IMR-90 (cell line): ENCODE data around the gene UQCRC1. TPM values are rescaled to one million over a fixed set of nuclear protein-coding genes. Genes with fewer than 3 reads are reported as not detected.

Experiments used
- ATAC-seq: fragments of 200-7000 bp; cut with Tn5 transposase; 2 replicates; pipeline ENCODE4 v1.9.1; 2020; ENCODE audit warnings: low read depth, mild to moderate bottlenecking, moderate library complexity
- BruUV-seq: library from RNA; stranded (reverse); fragments of 400-500 nt; replicated peaks from 2 replicates; lab custom pipeline; 2021; lab: Mats Ljungman, UMichigan
- CTCF ChIA-PET: fragments of 300-600 bp; formaldehyde crosslinking; extraction: SDS; loops from one replicate; lab custom pipeline; 2021; ENCODE audit warnings: antibody characterized with exemption; lab: Yijun Ruan, JAX
- POLR2A ChIA-PET: fragments of 300-600 bp; sonication (Branson Sonifier 250); formaldehyde crosslinking; loops from one replicate; lab custom pipeline; 2022; ENCODE audit warnings: antibody characterized with exemption; ENCODE audit not compliant: unreplicated experiment; lab: Charles Lee
- DNase-seq: peaks from one replicate; pipeline ENCODE4 v3.0.0; 2013
- H2AFZ ChIP-seq: replicated peaks from 2 replicates; pipeline ENCODE3; 2013; ENCODE audit warnings: low read length, mild to moderate bottlenecking; ENCODE audit not compliant: poor library complexity
- H2AK5ac ChIP-seq: 2 replicates; pipeline ENCODE4 v1.6.1; 2013; ENCODE audit warnings: low read depth, low read length, inconsistent platforms
- H2AK9ac ChIP-seq: replicated peaks from 2 replicates; pipeline ENCODE3; 2013; ENCODE audit warnings: mild to moderate bottlenecking, low read depth, low read length, moderate library complexity; ENCODE audit not compliant: poor library complexity
- H2BK120ac ChIP-seq: 2 replicates; pipeline ENCODE4 v1.6.1; 2013; ENCODE audit warnings: low read depth, low read length, inconsistent platforms
- H2BK15ac ChIP-seq: 3 replicates; pipeline ENCODE4 v1.6.1; 2013; ENCODE audit warnings: low read depth, low read length, inconsistent platforms
- H2BK20ac ChIP-seq: 2 replicates; pipeline ENCODE4 v1.6.1; 2013; ENCODE audit warnings: low read depth, mild to moderate bottlenecking, inconsistent platforms, low read length, moderate library complexity
- H2BK5ac ChIP-seq: 2 replicates; pipeline ENCODE4 v1.6.1; 2013; ENCODE audit warnings: mild to moderate bottlenecking, low read depth, low read length, inconsistent platforms; ENCODE audit not compliant: poor library complexity, severe bottlenecking
- H3K14ac ChIP-seq: replicated peaks from 2 replicates; pipeline ENCODE4 v1.6.1; 2013; ENCODE audit warnings: low read depth, low read length, inconsistent platforms
- H3K18ac ChIP-seq: 2 replicates; pipeline ENCODE4 v1.6.1; 2013; ENCODE audit warnings: low read depth, low read length, control low read depth
- H3K23ac ChIP-seq: 2 replicates; pipeline ENCODE4 v1.6.1; 2013; ENCODE audit warnings: low read depth, low read length, inconsistent platforms
- H3K27ac ChIP-seq: 2 replicates; pipeline ENCODE4 v1.5.1; 2013; ENCODE audit warnings: mild to moderate bottlenecking, control low read depth, low read length; ENCODE audit not compliant: insufficient read depth
- H3K27me3 ChIP-seq: 2 replicates; pipeline ENCODE4 v1.6.1; 2013; ENCODE audit warnings: low read length; ENCODE audit not compliant: control insufficient read depth, insufficient read depth
- H3K36me3 ChIP-seq: 2 replicates; pipeline ENCODE4 v1.6.1; 2013; ENCODE audit warnings: low read length, mixed read lengths; ENCODE audit not compliant: control insufficient read depth, insufficient read depth
- H3K4ac ChIP-seq: 2 replicates; pipeline ENCODE4 v1.6.1; 2013; ENCODE audit warnings: low read depth, low read length, inconsistent platforms
- H3K4me1 ChIP-seq: 2 replicates; pipeline ENCODE4 v1.6.1; 2013; ENCODE audit warnings: low read length, mixed read lengths; ENCODE audit not compliant: control insufficient read depth, insufficient read depth
- H3K4me2 ChIP-seq: 2 replicates; pipeline ENCODE4 v1.6.1; 2013; ENCODE audit warnings: low read depth, mild to moderate bottlenecking, control low read depth, low read length, moderate library complexity
- H3K4me3 ChIP-seq: 2 replicates; pipeline ENCODE4 v1.5.1; 2013; ENCODE audit warnings: low read depth, mild to moderate bottlenecking, control low read depth, low read length, moderate library complexity; ENCODE audit not compliant: insufficient read depth
- H3K56ac ChIP-seq: 2 replicates; pipeline ENCODE4 v1.6.1; 2013; ENCODE audit warnings: low read length, inconsistent platforms; ENCODE audit not compliant: insufficient read depth; ENCODE audit errors: extremely low read depth
- H3K79me1 ChIP-seq, 2 experiments: 2 replicates each; pipeline ENCODE4 v1.6.1; 2013; ENCODE audit warnings: low read length in 2 of 2, inconsistent platforms in 1 of 2, low read depth in 1 of 2
- H3K9ac ChIP-seq: 2 replicates; pipeline ENCODE4 v1.6.1; 2013; ENCODE audit warnings: low read depth, low read length, control low read depth
- H3K9me1 ChIP-seq: 2 replicates; pipeline ENCODE4 v1.6.1; 2013; ENCODE audit warnings: low read length, inconsistent platforms; ENCODE audit not compliant: insufficient read depth
- H3K9me3 ChIP-seq: 2 replicates; pipeline ENCODE4 v1.6.1; 2013; ENCODE audit warnings: low read length; ENCODE audit not compliant: control insufficient read depth, insufficient read depth
- H4K20me1 ChIP-seq: 2 replicates; pipeline ENCODE4 v1.6.1; 2013; ENCODE audit warnings: low read length, inconsistent platforms; ENCODE audit not compliant: insufficient read depth
- H4K5ac ChIP-seq: 2 replicates; pipeline ENCODE4 v1.6.1; 2013; ENCODE audit warnings: mild to moderate bottlenecking, low read depth, low read length, control low read depth
- H4K8ac ChIP-seq, 2 experiments: 2 replicates each; pipeline ENCODE4 v1.6.1; 2013; ENCODE audit warnings: low read depth in 2 of 2, low read length in 2 of 2, control low read depth in 1 of 2, inconsistent platforms in 1 of 2
- H4K91ac ChIP-seq: 2 replicates; pipeline ENCODE4 v1.6.1; 2013; ENCODE audit warnings: low read depth, low read length, inconsistent platforms; ENCODE audit not compliant: insufficient read depth
- BHLHE40 ChIP-seq: fragments of 150-350 bp; IDR thresholded peaks from 2 replicates; pipeline ENCODE4 v1.6.1; 2016; ENCODE audit warnings: mild to moderate bottlenecking, low read depth, low read length
- CEBPB ChIP-seq: IDR thresholded peaks from 2 replicates; pipeline ENCODE4 v1.6.1; 2012; ENCODE audit warnings: low read depth, low read length, improper control_type of control experiment
- CHD1 ChIP-seq: IDR thresholded peaks from 2 replicates; pipeline ENCODE4 v1.6.1; 2012; ENCODE audit warnings: low read depth, low read length, improper control_type of control experiment
- MAZ ChIP-seq: IDR thresholded peaks from 2 replicates; pipeline ENCODE4 v1.6.1; 2012; ENCODE audit warnings: low read depth, mild to moderate bottlenecking, low read length, improper control_type of control experiment, moderate library complexity, borderline replicate concordance
- RAD21 ChIP-seq: IDR thresholded peaks from 2 replicates; pipeline ENCODE4 v1.6.1; 2012; ENCODE audit warnings: low read length, improper control_type of control experiment
- RCOR1 ChIP-seq: IDR thresholded peaks from 2 replicates; pipeline ENCODE4 v1.6.1; 2012; ENCODE audit warnings: mild to moderate bottlenecking, low read length, improper control_type of control experiment; ENCODE audit not compliant: insufficient replicate concordance
- SMC3 ChIP-seq: fragments of 150-350 bp; IDR thresholded peaks from 2 replicates; pipeline ENCODE4 v1.6.1; 2016; ENCODE audit warnings: low read depth, mild to moderate bottlenecking, antibody characterized with exemption, low read length, moderate library complexity
- WGBS, 2 experiments: methylation state at CpG; one replicate each; pipeline versions ENCODE4 v1.1.5 to v1.1.7; 2013; ENCODE audit warnings: missing lambda C conversion rate in 2 of 2; ENCODE audit not compliant: insufficient read length in 1 of 2; ENCODE audit errors: extremely low coverage in 2 of 2; 5-methylcytosine and 5-hydroxymethylcytosine counted together
- dilution Hi-C: fragments of 300-500 bp; cut with HindIII; formaldehyde crosslinking; loops from one replicate; pipeline ENCODE4 v1.14.3; 2018; ENCODE audit warnings: low sequenced_read_pairs; ENCODE audit not compliant: unreplicated experiment
- in situ Hi-C: fragments of 300-500 bp; cut with MboI; formaldehyde crosslinking; loops from 3 replicates; pipeline ENCODE4 v1.14.3; 2019; ENCODE audit warnings: low sequenced_read_pairs, inconsistent platforms, mixed read lengths
- intact Hi-C: fragments of 100-400 bp; cut with micrococcal nuclease; formaldehyde crosslinking; loops from 2 replicates; pipeline ENCODE4 v1.10.0; 2022
- polyA plus RNA-seq, 3 experiments: library from polyadenylated mRNA; depleted of rRNA; stranded (reverse); fragments of >200 nt; gene quantifications; 2 replicates each; pipeline ENCODE4 v1.2.3, GENCODE V29; 2012; ENCODE audit warnings: low replicate concordance in 1 of 3
- total RNA-seq: library from RNA; depleted of rRNA; stranded (reverse); fragments of >200 nt; gene quantifications from 2 replicates; pipeline ENCODE4 v1.2.3, GENCODE V29; 2012
- TF ChIP-seq, protein P1 (sequence below): fragments of 150-350 bp; IDR thresholded peaks from 2 replicates; pipeline ENCODE4 v1.6.1; 2016; ENCODE audit warnings: low read depth, mild to moderate bottlenecking, low read length, moderate library complexity, borderline replicate concordance

The UQCRC1 gene
- total and polyA plus RNA-seq, 2 of the 4 experiments (the other 2 are of a cell fraction): 474 to 1,365 TPM

DNA sequence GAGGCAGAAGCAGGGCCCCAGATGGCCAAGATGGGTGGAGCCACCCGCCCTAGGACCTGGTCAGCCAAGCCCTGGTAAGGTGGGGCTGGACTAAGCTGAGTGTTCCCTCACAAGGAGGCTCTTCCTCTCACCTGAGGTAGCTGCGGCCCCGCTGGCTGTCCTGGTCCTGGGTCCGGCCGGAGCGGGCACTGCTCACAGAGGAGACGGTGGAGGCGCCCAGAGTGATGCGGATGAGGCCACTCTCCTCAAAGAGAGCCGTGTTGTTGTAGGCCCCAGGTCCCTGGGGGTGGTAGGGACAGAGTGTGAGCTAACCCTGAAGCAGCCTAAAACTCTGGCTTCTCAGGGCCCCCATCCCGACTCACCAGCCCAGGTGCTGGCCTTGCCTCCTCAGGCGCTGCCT lies 33.2 kb upstream of the UQCRC1 start:
- H3K56ac ChIP-seq: no peak overlapping the region
- intact Hi-C loops: no loop called here
- no peak overlapping the region for H3K4ac ChIP-seq
- no peaks in the 10 kb centered on the region; a peak in 1 of 4 replicates for H3K79me1 ChIP-seq
- H2AK5ac ChIP-seq: no peak overlapping the region
- BruUV-seq: no TSS peak
- no peak overlapping the region for H3K4me2 ChIP-seq
- no peak overlapping the region for H4K91ac ChIP-seq
- H3K18ac ChIP-seq: no peak overlapping the region
- peaks cover 4% of the 10 kb centered on the region; the same call in 1 of the 2 replicates for H3K36me3 ChIP-seq
- ChIA-PET CTCF (no interaction called here), POLR2A (no interaction called here)
- H4K8ac ChIP-seq: no peak overlapping the region
- no peak overlapping the region for H2BK20ac ChIP-seq
- in situ Hi-C loops: no loop called here
- H3K27ac ChIP-seq: no peak overlapping the region
- 88% methylated on average over 8 of the region's 12 CpGs; no CpG with 5 or more reads in 1 of the 2 experiments for WGBS, 2 experiments
- H4K20me1 ChIP-seq: no peaks in the 10 kb centered on the region; the same call in 1 of the 2 replicates
- H4K5ac ChIP-seq: no peak overlapping the region
- DNase-seq (no peak), ATAC-seq (no peak)
- no peak overlapping the region for H2AK9ac ChIP-seq
- TF ChIP-seq, protein P1, sequence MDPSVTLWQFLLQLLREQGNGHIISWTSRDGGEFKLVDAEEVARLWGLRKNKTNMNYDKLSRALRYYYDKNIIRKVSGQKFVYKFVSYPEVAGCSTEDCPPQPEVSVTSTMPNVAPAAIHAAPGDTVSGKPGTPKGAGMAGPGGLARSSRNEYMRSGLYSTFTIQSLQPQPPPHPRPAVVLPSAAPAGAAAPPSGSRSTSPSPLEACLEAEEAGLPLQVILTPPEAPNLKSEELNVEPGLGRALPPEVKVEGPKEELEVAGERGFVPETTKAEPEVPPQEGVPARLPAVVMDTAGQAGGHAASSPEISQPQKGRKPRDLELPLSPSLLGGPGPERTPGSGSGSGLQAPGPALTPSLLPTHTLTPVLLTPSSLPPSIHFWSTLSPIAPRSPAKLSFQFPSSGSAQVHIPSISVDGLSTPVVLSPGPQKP: no peak
- TF ChIP-seq RAD21: no peak
- TF ChIP-seq BHLHE40: no peak
- TF ChIP-seq MAZ: no peak
- no peak for TF ChIP-seq CEBPB
- no peak for TF ChIP-seq SMC3
- no peak for TF ChIP-seq RCOR1
- TF ChIP-seq CHD1: no peak
- no peak overlapping the region for H2BK5ac ChIP-seq
- H3K14ac ChIP-seq: no peak overlapping the region
- H2BK15ac ChIP-seq: no peak overlapping the region
- H3K27me3 ChIP-seq: no peaks in the 10 kb centered on the region
- no peak overlapping the region for H3K23ac ChIP-seq
- no peak overlapping the region for H2BK120ac ChIP-seq
- no peak overlapping the region for H3K9ac ChIP-seq
- dilution Hi-C loops: no loop called here
- no peak overlapping the region for H2AFZ ChIP-seq
- no peaks in the 10 kb centered on the region for H3K9me3 ChIP-seq
- H3K4me1 ChIP-seq: no peaks in the 10 kb centered on the region
- no peaks in the 10 kb centered on the region for H3K9me1 ChIP-seq
- no peak overlapping the region for H3K4me3 ChIP-seq
